ENCODE data around the gene CAV2.

GRCh38 chr7:116511552-116512519 is 12.3 kb downstream of the CAV2 start:
- no peak for TF ChIP-seq POLR2A (IDR thresholded peaks at IDR 0.05)
- no peak for TF ChIP-seq CTCF (IDR thresholded peaks at IDR 0.05)
- peak; percentile 24 for TF ChIP-seq POLR2AphosphoS5 (IDR thresholded peaks at IDR 0.05)
